Left hindlimb (tissue), 1 donor: ENCODE measurements around the gene FLII.

Experiments
- DNase-seq: peaks from one replicate; pipeline ENCODE4 v3.0.0-alpha.2; 2018

The FLII gene

DNA sequence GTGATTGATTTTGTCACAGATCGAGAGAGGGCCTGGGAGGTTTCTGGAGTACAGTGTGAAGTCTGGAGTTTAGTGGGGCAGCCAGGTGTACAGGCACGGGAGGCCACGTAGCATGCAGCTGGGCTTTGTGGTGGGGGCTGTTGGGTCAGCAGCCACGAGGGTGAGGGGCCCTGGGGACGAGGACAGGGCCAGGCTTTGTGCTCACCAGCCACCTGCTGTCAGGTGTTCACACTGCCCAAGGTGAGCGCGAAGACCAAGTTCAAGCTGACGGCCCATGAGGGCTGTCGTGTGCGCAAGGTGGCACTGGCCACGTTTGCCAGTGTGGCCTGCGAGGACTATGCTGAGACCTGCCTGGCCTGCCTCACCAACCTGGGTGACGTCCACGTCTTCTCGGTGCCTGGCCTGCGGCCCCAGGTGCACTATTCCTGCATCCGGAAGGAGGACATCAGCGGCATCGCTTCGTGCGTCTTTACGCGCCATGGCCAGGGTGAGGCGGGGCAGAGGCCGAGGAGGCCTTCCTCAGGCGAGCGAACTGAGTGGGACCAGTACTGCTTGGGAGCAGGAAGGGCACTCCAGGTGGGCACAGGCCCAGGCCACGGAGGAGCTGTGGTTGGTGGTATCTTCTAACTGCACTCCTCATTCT, 17.2 kb downstream of the FLII start:
- DNase-seq, result no peak

- no peak for DNase-seq
Observed at GRCh38 chr17:18240449-18240848, 18.1 kb downstream of the FLII start.

DNA sequence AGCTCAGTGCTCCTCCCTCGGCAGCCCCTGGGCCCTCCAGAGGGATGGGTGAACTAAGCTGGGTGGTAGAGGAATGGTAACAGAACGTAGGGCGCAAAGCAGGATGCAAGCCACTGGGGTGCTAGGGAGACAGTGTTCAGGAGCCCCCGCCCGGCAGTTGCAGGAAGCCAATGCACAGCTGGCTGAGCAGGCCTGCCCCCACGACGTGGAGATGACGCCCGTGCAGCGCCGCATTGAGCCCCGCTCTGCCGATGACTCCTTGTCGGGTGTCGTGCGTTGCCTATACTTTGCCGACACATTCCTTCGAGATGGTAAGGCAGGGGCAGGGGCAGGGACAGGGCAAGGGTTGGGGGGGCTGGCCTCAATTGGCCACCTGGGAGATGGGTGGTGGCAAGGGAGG, 20.2 kb downstream of the FLII start:
- no peak for DNase-seq

GRCh38 chr17:18237461-18237860, 21.1 kb downstream of the FLII start:
- DNase-seq, result no peak

GRCh38 chr17:18236494-18236893, 22.0 kb downstream of the FLII start:
- no peak for DNase-seq

DNA sequence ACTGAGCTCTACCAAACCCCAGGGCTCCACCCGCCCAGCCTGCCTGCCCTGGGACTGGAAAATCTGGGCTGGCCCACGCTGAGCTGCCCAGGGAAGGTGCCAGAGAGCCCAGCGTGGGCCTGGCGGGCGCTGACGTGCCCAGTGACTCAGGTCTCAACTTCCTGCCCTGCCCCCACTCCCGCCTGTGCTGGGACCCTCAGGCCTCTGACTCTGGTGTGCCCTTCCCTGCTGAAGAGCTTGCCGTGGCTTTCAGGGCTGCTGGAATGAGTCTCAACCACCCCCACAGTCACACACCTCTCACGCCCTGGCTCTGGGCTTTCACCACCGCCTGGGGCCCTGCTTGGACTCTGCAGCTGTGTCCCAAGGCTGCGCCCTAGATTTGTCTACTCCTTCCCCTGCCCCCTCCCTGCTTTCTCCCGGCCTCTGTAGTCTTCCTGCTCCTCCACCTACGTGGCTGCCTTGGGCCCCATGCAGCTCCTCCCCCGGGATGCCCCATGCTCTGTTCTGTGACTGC, 22.7 kb downstream of the FLII start:
- no peak for DNase-seq

DNA sequence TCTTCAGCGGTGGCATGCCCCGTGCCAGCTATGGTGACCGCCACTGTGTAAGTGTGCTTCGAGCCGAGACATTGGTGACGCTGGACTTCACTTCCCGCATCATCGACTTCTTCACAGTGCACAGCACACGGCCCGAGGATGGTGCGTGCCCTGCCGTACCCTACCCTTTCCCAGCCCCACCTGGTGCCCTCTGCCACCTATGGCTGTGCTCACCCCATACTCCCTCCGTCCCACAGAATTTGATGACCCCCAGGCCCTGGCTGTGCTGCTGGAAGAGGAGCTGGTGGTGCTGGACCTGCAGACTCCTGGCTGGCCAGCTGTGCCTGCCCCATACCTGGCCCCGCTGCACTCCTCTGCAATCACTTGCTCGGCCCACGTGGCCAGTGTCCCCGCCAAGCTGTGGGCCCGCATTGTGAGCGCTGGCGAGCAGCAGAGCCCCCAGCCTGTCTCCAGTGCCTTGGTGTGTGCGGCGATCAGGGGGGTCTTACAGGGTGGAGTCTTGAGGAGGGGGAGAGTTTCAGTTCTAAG, 23.6 kb downstream of the FLII start:
- no peak for DNase-seq

DNA sequence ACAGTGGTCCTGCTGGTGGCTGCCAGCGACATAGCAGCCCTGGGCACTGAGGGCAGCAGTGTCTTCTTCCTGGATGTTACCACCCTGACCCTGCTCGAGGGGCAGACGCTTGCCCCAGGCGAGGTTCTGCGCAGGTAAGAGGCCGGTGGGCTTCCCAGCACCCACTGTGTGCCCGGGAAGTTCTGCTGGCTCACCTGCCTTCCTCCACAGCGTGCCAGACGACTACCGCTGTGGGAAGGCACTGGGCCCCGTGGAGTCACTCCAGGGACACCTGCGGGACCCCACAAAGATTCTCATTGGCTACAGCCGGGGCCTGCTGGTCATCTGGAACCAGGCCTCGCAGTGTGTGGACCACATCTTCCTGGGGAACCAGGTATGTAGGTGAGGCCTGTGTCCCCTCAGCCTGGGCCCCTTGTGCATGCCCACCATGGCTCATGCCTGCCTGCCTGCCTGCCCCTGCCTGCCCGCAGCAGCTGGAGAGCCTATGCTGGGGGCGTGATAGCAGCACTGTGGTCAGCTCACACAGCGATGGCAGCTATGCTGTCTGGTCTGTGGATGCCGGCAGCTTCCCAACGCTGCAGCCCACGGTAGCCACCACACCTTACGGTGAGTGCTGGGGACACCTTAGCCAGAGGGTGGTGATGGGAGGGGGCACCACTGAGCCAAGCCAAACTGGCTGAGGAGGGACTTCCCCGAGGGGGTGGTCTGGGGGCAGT, 24.6 kb downstream of the FLII start:
- DNase-seq, result no peak

DNA sequence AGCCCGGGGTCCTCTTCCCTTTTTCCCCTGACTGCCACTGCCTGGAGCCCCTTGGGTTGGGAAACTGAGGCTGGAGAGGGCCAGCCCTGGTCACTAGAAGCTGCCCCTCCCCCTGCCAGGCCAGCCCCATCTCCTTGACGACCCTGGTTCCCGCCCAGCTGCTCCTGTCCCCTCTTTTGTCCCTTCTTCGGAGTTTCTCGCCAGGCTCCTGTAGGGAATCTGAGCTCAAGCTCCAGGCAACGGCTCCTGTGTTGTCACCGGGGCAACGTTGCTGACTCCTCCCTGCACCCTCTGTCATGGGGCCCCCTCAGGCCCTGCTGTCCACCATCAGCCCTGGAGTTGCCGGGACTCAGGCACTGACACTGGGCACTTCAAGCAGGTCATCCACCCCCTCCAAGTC, 27.4 kb downstream of the FLII start:
- no peak for DNase-seq

- no peak for DNase-seq
Observed at GRCh38 chr17:18230288-18231141, 28.0 kb downstream of the FLII start.

GRCh38 chr17:18229771-18230170, 28.8 kb downstream of the FLII start:
- DNase-seq, result no peak

- DNase-seq, result no peak
Observed at GRCh38 chr17:18229254-18229653, 29.3 kb downstream of the FLII start.

DNA sequence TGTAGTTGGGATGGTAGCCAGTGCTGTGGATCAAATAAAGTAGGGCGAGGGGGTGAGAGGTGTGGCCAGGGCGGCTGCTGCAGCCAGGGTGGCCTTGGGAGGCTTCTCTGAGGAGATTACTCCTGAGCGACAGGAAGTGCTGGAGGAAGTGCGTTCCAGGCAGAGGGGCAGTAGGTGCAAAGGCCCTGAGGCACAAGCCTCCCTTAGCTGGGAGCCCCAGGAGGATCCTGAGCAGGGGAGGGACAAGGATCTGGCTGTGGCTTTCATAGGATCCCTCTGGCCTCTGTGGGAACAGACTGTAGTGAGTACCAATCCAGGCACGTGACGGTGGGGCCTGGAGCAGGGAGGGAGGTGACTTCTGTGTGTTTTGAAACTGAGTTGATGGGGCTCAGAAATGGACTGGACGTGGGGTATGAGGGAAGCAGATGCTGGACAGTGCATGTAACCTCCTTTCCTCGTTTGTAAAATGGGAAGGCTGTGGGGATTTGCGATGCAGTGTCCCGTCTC, 30.3 kb downstream of the FLII start:
- DNase-seq, result no peak

GRCh38 chr17:18227635-18228034, 30.9 kb downstream of the FLII start:
- DNase-seq, result no peak

DNA sequence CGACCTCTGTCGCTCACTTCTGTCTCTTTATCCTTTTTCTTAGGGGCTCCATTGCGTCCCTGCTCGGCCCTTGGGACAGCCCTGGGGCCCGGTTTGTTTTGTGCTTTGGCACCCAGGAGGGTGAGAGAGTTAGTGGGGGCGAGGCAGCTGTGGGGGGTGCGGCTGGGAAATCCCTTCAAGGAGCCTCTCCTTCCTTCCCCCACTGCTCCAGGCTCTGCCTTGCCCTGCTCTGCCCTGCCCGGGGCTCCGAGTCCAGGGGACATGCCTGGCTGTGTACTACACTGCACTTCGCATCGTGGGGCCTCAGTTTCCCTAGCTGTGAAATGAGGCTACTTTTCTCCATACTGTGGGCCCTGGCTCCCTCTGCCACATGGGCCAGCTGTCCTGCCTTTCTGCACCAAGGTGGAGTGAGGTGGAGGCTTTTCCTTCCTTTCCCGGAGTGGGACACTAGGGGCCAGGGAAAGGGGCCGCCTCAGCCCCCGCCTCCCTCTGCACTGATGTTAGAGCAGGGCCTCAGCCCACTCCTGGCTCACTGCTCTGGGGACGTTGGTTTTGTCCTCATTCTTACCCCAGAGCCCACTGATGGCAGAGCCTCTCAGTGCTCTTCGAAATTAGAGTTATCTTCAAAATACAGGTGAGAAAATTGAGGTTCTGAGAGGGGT, 32.1 kb downstream of the FLII start:
- no peak for DNase-seq

DNA sequence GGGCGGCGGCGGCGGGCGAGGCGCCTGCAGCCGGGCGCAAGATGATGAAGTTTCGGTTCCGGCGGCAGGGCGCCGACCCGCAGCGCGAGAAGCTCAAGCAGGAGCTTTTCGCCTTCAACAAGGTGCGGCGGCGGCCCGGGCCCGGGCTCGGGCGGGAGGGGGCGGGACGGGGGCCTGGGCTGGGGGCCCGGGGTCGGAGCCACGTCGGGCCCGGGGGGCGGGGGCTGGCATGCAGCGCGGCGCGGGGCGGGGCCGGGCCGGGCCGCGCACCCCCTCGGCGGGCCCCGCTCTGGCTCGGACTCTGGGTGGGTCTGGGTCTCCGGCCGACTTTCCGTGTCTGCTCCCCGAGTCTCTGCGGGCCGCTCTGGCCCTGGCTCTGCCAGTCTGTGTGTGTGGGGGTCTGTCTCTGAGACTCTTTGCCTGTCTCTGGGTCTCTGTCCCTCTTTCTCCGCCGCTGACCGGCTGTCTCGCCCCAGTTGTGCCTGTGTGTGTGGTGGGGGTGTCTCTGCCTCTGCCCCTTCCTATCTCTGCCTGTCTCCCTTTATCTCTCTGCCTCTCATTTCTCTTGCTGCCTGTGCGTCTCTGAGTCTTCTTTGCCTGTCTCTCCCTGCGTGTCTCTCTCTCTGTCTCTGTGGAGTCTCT, 32.8 kb downstream of the FLII start:
- DNase-seq, result peak; percentile 83

DNA sequence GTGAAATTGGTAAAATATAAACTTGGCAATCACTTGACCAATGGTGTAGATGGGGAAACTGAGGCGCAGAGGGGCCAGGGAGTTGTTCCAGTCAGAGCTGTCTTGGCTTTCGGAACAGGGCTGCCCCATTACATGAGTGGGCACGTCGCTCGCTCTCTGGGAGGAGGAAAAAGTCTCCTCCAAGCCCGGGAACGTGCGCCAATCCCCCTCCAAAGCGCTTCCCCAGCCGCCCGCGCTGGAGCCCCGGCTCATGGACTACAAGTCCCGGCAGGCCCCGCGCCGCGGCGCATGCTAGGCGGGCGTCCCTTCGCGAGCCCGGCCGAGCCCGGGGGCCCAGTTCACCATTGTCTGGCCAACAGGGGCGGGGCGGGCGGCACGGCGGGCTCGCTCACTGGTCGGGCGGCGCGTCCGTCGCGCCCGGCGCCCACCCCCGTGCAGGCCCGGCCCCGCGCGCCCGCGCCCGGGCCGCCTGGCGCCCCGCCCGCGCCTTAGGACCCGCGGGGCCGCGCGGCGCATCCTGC, 33.4 kb downstream of the FLII start, which contains the start of gene LLGL1:
Gene LLGL1 (plus strand): TSS at position 515 of the 521 bp plus-strand sequence. CDS start 48 bp downstream, outside the sequence.
- DNase-seq, result peak; percentile 97

GRCh38 chr17:18224387-18225120, 34.0 kb downstream of the FLII start:
- DNase-seq, result peak; percentile 76

DNA sequence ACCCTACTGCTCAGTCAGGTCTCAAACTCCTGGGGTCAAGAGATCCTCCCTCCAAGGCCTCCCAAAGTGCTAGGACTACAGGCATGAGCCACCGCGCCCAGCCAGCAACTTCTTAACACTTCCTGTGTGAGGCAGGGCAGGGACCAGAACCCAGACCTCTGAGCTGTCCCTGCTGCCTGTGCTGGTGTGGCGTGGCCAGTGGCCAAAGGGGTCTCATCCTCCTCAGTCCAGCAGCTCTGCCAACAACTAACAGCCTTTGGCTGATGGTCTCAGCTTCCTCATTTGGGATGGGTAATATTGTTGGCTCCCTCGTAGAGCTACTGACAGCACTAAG, 34.5 kb downstream of the FLII start:
- DNase-seq, result no peak

DNA sequence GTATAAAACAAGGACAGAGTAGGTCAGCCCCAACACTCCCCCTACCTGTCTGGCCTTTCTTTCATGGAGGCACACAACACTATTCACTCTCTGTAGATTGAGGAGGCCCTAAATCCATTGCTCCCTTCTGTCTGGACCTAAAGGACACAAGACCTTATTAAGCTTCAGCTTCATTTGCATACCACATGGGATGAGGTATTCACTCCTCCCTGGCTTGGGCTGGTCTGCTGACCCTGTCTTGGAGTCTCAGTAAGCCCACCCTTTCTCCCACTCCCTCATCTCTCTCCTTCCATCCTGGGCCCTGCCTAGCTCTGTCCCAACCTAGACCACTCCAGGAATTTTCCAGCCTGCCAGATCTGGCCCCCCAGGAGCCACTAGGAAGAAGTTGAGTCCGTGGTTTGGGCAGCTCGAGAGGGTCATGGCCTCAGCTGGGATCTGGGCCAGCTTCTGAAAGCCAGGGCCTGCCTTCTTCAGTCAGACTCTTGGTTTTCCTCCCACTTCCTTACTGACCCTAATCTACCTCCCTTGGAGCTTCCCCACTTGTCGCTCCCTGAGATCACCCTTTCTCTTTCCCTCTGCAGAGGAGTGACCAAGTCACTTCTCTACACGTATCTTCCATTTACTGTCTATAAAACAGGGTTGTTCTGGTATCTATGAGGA, 39.7 kb downstream of the FLII start:
- DNase-seq, result no peak
